HG03159 (cell line): ENCODE results near the gene CMIP.

ENCODE experiments used
- ATAC-seq: cut with Tn5 transposase; IDR thresholded peaks from one replicate; pipeline ENCODE4 v1.9.1; 2021; ENCODE audit warnings: mild to moderate bottlenecking, moderate library complexity; ENCODE audit not compliant: unreplicated experiment

CMIP gene

GRCh38 chr16:81754858-81755257 is 310.2 kb downstream of the CMIP start:
- ATAC-seq: no peak

- ATAC-seq: no peak
These were observed 311.5 kb downstream of the CMIP start for GRCh38 chr16:81755915-81756614.

GRCh38 chr16:81756615-81757356 is 312.2 kb downstream of the CMIP start:
- no peak for ATAC-seq

- no peak for ATAC-seq
These were observed 313.8 kb downstream of the CMIP start for GRCh38 chr16:81758376-81758775.
